ENCODE measurements around the gene NUDT4. TPM values are rescaled to one million over a fixed set of nuclear protein-coding genes. Genes with fewer than 3 reads are reported as not detected.

NUDT4 gene
- total RNA-seq, 1 donor from 2014 or later: 37.1 TPM

DNA sequence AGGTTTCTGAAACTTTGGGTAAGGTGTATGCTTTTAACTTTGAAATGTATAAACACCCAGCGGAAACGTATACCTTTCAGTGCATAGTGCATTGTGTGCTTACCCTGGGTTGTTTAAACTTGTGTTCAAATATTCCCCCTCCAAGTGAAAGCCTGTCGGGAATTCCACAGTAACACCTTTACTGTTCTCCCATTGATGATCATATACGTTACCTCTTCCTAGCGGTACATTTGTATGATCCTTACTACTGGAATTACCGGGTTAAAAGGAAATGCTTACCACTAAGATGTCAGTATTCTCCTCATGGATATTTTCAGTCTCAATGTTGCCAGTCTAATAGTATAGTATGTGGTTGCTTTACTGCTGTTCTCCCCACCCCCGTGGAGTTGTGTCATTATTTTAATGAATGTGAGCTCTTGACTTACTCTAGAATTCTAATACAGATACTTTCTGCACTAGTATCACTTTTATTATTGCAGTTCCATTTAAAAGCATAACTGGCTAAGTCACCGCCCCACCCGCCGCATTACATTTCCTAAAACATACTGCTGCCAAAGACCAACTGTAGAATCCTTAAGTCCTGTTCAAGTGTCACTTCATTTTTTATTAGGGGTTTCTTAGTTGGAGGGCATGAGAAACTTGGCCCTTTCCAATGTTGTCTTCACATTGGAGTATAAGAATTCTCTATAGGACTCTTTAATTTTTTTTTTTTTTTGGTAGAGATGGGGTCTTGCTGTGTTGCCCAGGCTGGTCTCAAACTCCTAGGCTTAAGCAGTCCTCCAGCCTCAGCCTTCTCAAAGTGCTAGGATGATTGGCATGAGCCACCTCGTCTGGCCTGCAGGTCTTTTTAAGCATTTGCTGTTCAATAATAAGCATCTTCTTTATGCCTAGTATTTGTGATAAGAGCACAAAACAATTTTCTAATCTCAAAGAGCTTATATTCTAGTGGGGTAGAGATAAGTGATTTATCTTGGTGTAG is 24.9 kb downstream of the NUDT4 start:
- TF ChIP-seq POLR2AphosphoS5 (IDR thresholded peaks at IDR 0.05; ENCODE audit: insufficient read depth in 1 of 2, low read depth in 1 of 2) (no peak), POLR2A (IDR thresholded peaks at IDR 0.05) (no peak)
- TF ChIP-seq, protein P1, sequence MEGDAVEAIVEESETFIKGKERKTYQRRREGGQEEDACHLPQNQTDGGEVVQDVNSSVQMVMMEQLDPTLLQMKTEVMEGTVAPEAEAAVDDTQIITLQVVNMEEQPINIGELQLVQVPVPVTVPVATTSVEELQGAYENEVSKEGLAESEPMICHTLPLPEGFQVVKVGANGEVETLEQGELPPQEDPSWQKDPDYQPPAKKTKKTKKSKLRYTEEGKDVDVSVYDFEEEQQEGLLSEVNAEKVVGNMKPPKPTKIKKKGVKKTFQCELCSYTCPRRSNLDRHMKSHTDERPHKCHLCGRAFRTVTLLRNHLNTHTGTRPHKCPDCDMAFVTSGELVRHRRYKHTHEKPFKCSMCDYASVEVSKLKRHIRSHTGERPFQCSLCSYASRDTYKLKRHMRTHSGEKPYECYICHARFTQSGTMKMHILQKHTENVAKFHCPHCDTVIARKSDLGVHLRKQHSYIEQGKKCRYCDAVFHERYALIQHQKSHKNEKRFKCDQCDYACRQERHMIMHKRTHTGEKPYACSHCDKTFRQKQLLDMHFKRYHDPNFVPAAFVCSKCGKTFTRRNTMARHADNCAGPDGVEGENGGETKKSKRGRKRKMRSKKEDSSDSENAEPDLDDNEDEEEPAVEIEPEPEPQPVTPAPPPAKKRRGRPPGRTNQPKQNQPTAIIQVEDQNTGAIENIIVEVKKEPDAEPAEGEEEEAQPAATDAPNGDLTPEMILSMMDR (IDR thresholded peaks at IDR 0.05): no peak
- no peaks in the 10 kb centered on the region for H3K9me3 ChIP-seq
- no peak overlapping the region for H3K4me3 ChIP-seq
- no peaks in the 10 kb centered on the region for H3K27me3 ChIP-seq
- intact Hi-C loops (cut with DNase I): no loop called here
- DNase-seq (ENCODE audit: extremely low spot score in 2 of 2): no peak
- no peaks in the 10 kb centered on the region for H3K4me1 ChIP-seq
- peaks cover 0 to 2% of the 10 kb centered on the region in 2 donors for H3K36me3 ChIP-seq
- no peak overlapping the region for H3K27ac ChIP-seq

DNA sequence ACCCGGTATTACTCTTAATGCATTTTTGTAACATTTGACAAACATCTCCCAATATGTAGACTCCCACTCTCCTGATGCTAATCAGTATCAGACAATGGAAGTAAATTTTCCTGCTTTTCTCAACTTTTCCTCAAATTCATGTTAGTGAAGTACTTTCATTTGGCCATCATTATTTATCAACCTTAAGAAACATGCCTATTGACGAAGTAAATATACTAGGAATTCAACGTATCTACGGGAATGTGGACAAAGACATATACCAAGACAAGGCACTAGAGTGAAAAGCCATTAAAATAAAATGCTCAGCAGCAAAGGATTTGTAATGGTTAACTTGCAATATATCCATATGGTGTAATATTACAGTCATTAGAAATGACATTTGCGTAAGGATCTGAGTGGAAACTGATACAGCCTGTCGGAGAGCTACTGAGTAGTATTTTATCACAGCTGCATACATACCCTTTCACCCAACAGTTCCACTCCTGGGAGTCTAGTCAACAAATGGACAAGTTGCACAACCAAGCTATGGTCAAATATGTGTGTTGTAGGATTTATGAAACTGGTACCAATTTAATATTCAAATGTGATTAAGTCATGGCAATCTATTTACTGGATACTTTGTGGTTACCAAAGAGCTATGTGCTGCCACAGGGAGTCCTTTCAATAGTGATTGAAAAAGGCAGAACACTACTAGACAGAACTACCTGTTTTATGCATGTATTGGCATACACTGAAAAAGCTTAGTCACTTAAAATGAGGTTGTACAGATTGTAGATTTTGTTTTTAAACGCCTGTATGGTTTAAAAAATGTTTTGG is 26.5 kb downstream of the NUDT4 start:
- DNase-seq (ENCODE audit: extremely low spot score in 2 of 2): no peak
- no peak overlapping the region for H3K4me3 ChIP-seq
- TF ChIP-seq POLR2A (IDR thresholded peaks at IDR 0.05) (no peak), POLR2AphosphoS5 (IDR thresholded peaks at IDR 0.05; ENCODE audit: insufficient read depth in 1 of 2, low read depth in 1 of 2) (no peak)
- TF ChIP-seq, protein P1 (IDR thresholded peaks at IDR 0.05): no peak
- no peaks in the 10 kb centered on the region for H3K4me1 ChIP-seq
- intact Hi-C loops (cut with DNase I): no loop called here
- H3K36me3 ChIP-seq: no peaks in the 10 kb centered on the region
- H3K27ac ChIP-seq: no peak overlapping the region
- H3K27me3 ChIP-seq: no peaks in the 10 kb centered on the region
- no peaks in the 10 kb centered on the region for H3K9me3 ChIP-seq

DNA sequence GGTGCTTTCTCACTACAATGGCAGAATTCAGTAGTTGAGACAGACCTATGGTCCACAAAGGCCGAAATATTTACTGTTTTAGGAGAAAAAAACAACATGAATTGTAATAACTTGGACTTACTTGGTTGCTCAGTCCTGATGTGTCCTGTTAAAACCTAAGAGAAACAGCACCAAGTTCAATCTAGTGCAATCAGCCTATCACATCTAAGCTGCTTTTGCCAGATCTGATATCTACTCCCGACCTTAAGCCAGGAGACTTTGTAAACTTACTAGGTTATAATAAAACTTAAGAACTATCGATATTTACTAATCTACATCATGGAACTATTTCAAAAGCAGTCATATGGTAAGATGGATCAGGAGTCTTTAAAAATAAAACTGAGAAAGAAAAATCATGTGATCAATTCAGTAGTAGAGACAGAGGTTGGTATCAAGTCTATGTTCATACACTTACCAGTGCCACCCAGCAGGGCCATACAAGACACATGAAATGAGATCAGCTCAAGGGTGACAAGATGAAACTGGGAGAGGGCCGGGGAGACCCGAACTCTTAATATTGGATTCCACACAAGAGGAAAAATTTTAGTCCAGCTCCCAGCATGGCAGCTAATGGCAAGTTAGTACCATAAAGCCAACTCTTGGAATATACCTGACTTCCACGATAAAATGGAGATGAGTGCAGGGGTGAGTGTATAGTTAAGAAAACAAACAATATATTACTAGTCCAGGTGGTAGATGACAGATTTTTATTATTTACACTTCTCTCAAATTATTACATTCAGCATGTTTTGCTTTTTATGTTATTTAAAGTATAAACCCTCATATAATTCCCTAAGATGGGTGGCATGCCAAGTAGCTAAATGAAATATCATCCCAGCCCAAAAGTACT is 27.5 kb downstream of the NUDT4 start:
- no peak for DNase-seq (ENCODE audit: extremely low spot score in 2 of 2)

More for the DNA sequence above, 27.5 kb downstream of the NUDT4 start:
- Histone ChIP-seq H3K4me1 (peaks cover 3% of the 10 kb centered on the region), H3K27ac (no peak overlapping the region), H3K27me3 (no peaks in the 10 kb centered on the region), H3K9me3 (no peaks in the 10 kb centered on the region), H3K4me3 (no peak overlapping the region), H3K36me3 (no peaks in the 10 kb centered on the region)
- intact Hi-C loops (cut with DNase I): no loop called here
- TF ChIP-seq POLR2A (IDR thresholded peaks at IDR 0.05): no peak
- TF ChIP-seq, protein P1 (IDR thresholded peaks at IDR 0.05): no peak
- no peak for TF ChIP-seq POLR2AphosphoS5 (IDR thresholded peaks at IDR 0.05; ENCODE audit: insufficient read depth in 1 of 2, low read depth in 1 of 2)

Measured in vagina (tissue), 2 donors.